ENCODE data around the gene DYRK3. TPM values are rescaled to one million over a fixed set of nuclear protein-coding genes. Genes with fewer than 3 reads are reported as not detected.
A peak's percentile ranks its signal among the peaks of the same experiment; 100 is the strongest.

The DYRK3 gene
- total and polyA plus RNA-seq, 9 of the 15 experiments (the other 6 are each of a cell fraction or from before 2014, with no cell fraction given), result 4.5 to 33.7 (median 25.7) TPM

DNA sequence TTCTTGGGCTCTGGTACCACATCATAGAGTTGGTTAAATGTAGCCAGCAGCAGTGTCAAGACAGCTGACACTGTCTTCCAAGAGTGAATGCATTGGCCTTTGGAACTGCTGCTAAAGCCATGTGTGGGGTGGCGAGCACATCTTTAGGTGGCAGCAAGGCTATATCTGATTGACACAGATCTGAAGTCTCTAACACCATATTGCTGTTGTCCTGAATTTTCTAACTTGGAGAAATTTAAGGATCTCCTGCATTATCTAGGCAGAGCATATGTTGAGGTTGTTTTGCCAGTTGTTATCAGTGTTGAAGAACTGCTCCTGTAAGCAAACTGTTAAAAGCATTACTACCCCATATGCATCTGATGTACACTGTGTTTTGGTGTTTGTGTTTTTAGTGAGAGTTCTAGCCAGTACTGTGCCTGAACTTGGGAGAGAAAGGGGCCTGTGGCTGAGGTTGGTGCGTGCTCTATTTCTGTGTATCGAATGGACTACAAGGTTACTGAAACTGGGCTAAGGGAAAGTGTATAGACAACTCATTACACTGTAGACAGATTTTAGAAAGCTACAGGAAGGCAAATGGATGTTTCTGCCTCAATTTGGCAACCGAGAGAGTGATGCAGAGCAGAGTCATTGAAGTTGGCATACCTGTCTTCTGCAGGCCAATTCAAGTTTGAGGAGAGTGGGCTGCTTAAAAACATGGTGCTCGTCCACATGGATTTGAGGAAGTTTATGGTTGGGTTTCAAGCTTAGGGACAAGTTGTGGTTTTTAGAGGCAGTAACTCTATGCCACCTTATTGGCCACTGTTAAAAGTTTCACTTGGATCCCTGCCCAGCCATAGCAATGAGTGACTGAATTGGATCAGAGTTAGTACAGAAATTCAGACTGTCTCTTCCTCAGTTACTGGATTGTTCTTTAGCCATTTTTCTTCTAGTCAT lies 16.9 kb downstream of the DYRK3 start (continued):
- TF ChIP-seq, protein P1, sequence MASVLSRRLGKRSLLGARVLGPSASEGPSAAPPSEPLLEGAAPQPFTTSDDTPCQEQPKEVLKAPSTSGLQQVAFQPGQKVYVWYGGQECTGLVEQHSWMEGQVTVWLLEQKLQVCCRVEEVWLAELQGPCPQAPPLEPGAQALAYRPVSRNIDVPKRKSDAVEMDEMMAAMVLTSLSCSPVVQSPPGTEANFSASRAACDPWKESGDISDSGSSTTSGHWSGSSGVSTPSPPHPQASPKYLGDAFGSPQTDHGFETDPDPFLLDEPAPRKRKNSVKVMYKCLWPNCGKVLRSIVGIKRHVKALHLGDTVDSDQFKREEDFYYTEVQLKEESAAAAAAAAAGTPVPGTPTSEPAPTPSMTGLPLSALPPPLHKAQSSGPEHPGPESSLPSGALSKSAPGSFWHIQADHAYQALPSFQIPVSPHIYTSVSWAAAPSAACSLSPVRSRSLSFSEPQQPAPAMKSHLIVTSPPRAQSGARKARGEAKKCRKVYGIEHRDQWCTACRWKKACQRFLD (CRISPR knock-in tag; IDR thresholded peaks at IDR 0.05), result peak; percentile 93
- TF ChIP-seq, protein P2, sequence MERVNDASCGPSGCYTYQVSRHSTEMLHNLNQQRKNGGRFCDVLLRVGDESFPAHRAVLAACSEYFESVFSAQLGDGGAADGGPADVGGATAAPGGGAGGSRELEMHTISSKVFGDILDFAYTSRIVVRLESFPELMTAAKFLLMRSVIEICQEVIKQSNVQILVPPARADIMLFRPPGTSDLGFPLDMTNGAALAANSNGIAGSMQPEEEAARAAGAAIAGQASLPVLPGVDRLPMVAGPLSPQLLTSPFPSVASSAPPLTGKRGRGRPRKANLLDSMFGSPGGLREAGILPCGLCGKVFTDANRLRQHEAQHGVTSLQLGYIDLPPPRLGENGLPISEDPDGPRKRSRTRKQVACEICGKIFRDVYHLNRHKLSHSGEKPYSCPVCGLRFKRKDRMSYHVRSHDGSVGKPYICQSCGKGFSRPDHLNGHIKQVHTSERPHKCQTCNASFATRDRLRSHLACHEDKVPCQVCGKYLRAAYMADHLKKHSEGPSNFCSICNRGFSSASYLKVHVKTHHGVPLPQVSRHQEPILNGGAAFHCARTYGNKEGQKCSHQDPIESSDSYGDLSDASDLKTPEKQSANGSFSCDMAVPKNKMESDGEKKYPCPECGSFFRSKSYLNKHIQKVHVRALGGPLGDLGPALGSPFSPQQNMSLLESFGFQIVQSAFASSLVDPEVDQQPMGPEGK (CRISPR knock-in tag; IDR thresholded peaks at IDR 0.05; ENCODE audit: borderline replicate concordance), result no peak
- TF ChIP-seq HMG20B (CRISPR knock-in tag; IDR thresholded peaks at IDR 0.05), result no peak
- peak; percentile 70; the same call in 1 of the 2 replicates for TF ChIP-seq LCOR (CRISPR knock-in tag; IDR thresholded peaks at IDR 0.05)
- 0 out of 2 replicates have a peak, but pooled peaks have one; percentile 58 for TF ChIP-seq DIDO1 (tag; IDR thresholded peaks at IDR 0.05; ENCODE audit: low read depth)
- no peak for TF ChIP-seq RBM17 (IDR thresholded peaks at IDR 0.05; ENCODE audit: borderline replicate concordance, low read depth, low read length)
- TF ChIP-seq BHLHE40 (IDR thresholded peaks at IDR 0.05; ENCODE audit: low read length), result no peak
- TF ChIP-seq, protein P3, sequence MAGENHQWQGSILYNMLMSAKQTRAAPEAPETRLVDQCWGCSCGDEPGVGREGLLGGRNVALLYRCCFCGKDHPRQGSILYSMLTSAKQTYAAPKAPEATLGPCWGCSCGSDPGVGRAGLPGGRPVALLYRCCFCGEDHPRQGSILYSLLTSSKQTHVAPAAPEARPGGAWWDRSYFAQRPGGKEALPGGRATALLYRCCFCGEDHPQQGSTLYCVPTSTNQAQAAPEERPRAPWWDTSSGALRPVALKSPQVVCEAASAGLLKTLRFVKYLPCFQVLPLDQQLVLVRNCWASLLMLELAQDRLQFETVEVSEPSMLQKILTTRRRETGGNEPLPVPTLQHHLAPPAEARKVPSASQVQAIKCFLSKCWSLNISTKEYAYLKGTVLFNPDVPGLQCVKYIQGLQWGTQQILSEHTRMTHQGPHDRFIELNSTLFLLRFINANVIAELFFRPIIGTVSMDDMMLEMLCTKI (IDR thresholded peaks at IDR 0.05; ENCODE audit: partially characterized antibody), result no peak
- no peak for TF ChIP-seq ILK (tag; IDR thresholded peaks at IDR 0.05; ENCODE audit: borderline replicate concordance, low read depth)
- peak; percentile 94 for TF ChIP-seq FOXM1 (IDR thresholded peaks at IDR 0.05; ENCODE audit: low read depth)
- no peak for TF ChIP-seq FOXM1 (CRISPR knock-in tag; IDR thresholded peaks at IDR 0.05; ENCODE audit: low read depth)
- no peak for TF ChIP-seq TSC22D4 (tag; IDR thresholded peaks at IDR 0.05)
- TF ChIP-seq CEBPB (tag; IDR thresholded peaks at IDR 0.05), result 0 out of 2 replicates have a peak, but pooled peaks have one; percentile 23
- TF ChIP-seq, protein P4, sequence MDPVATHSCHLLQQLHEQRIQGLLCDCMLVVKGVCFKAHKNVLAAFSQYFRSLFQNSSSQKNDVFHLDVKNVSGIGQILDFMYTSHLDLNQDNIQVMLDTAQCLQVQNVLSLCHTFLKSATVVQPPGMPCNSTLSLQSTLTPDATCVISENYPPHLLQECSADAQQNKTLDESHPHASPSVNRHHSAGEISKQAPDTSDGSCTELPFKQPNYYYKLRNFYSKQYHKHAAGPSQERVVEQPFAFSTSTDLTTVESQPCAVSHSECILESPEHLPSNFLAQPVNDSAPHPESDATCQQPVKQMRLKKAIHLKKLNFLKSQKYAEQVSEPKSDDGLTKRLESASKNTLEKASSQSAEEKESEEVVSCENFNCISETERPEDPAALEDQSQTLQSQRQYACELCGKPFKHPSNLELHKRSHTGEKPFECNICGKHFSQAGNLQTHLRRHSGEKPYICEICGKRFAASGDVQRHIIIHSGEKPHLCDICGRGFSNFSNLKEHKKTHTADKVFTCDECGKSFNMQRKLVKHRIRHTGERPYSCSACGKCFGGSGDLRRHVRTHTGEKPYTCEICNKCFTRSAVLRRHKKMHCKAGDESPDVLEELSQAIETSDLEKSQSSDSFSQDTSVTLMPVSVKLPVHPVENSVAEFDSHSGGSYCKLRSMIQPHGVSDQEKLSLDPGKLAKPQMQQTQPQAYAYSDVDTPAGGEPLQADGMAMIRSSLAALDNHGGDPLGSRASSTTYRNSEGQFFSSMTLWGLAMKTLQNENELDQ (CRISPR knock-in tag; IDR thresholded peaks at IDR 0.05; ENCODE audit: borderline replicate concordance), result no peak
- TF ChIP-seq ZC3H4 (CRISPR knock-in tag; IDR thresholded peaks at IDR 0.05; ENCODE audit: borderline replicate concordance), result no peak
- TF ChIP-seq SMAD1 (IDR thresholded peaks at IDR 0.05; ENCODE audit: low read depth, low read length, partially characterized antibody), result no peak
- peak; percentile 97 for TF ChIP-seq NCOR1 (IDR thresholded peaks at IDR 0.05)
